ENCODE data around the gene COL9A3.

Gene COL9A3

DNA sequence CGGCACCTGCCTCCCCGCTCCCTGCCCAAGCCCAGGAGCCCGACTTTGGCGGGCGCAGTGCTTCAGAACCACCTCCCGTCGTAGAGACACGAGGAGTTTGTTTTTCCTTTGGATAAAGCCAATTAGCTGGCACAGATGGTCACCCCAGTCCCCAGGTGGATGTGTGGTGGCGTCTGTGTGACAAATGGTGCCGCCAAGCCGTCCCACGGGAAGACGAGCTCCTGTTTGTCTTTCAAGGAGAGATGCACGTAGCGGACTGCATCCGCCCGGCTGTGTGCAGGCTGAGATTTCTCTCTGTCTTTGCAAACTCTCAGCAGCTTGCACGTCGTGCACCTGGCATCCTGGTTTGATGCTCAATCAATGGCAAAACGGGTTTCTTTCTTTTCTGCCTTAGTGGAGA, 36.6 kb upstream of the COL9A3 start:
- no peak for TF ChIP-seq POLR2A (IDR thresholded peaks at IDR 0.05; ENCODE audit: low read depth, low read length)
- no peak for TF ChIP-seq TAF1 (IDR thresholded peaks at IDR 0.05; ENCODE audit: borderline replicate concordance, low read depth, low read length)
- TF ChIP-seq POLR2AphosphoS5 (IDR thresholded peaks at IDR 0.05; ENCODE audit: low read depth, low read length) = no peak
- no peak for DNase-seq (ENCODE audit: insufficient read length)
- FAIRE-seq = no peak

DNA sequence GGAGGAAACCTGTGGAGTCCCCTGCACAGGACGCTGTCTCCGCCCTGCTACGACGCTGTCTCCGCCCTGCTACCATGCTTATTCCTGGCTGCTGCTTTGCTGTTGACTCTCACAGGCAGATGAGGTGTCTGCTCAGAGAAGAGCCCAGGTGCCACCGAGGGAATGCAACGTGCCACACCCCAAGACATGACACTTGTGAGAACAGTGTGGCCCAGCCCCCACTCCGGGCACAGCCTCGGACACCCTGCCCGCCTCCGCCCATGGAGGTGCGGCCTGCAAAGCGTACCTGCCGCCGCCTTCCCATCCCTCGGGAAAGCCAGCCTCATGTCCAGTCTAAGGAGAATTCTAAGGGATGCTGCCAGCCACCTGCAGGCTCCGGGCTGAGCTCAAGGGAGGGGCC, 36.2 kb upstream of the COL9A3 start:
- DNase-seq (ENCODE audit: insufficient read length) (no peak), FAIRE-seq (no peak)
- no peak for TF ChIP-seq POLR2A (IDR thresholded peaks at IDR 0.05; ENCODE audit: low read depth, low read length)
- no peak for TF ChIP-seq TAF1 (IDR thresholded peaks at IDR 0.05; ENCODE audit: borderline replicate concordance, low read depth, low read length)
- TF ChIP-seq POLR2AphosphoS5 (IDR thresholded peaks at IDR 0.05; ENCODE audit: low read depth, low read length) = no peak

DNA sequence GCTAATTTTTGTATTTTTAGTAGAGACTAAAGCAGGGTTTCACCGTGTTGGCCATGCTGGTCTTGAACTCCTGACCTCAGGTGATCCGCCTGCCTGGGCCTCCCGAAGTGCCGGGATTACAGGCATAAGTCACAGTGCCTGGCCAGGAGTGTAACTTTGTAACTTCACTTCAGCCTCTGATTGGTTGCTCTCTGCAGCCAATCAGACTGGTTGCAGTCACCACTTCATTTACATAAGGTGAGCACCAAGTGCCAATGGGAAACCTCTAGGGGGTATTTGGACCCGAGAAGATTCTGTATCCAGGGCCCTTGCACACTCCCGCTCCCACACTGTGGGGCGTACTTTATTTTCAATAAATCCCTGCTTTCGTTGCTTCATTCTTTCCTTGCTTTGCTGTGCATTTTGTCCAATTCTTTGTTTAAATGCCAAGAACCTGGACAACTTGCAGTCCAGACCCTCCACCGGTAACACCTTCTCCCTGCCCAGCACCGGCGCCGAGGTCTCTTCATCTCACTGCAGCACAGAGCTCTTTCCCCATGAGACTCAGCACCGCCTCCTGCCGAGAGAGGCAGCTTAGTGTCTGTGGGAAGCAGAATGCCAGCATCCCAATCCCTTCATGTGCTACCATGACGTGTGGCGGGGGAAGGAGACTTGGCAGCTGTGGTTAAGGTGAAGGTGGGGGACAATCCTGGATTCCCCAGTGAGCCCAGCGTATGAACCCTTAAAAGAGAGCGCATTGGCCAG, 34.5 kb upstream of the COL9A3 start:
- FAIRE-seq = no peak
- DNase-seq (ENCODE audit: insufficient read length) = no peak

DNA sequence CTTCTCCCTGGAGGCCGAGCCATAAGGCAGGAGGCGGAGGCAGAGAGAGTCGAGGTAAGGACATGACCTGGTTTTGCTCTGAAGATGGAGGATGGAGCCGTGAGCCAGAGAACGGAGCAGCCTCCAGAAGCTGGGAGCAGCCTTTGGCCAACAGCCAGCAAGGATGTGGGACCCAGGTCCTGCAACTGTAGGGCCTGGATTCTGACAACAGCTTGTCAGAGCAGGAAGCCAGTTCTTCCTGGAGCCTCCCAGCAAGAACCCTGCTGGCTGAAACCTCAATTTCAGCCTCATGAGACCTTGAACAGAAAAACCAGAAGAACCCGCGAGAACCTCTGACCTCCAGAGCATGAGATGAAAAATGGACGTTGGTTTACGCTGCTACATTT, 34.0 kb upstream of the COL9A3 start:
- FAIRE-seq (no peak), DNase-seq (ENCODE audit: insufficient read length) (no peak)
- TF ChIP-seq TAF1 (IDR thresholded peaks at IDR 0.05; ENCODE audit: borderline replicate concordance, low read depth, low read length) (no peak), POLR2AphosphoS5 (IDR thresholded peaks at IDR 0.05; ENCODE audit: low read depth, low read length) (no peak)

More for the DNA sequence above, 34.5 kb upstream of the COL9A3 start:
- no peak for TF ChIP-seq POLR2A (IDR thresholded peaks at IDR 0.05; ENCODE audit: low read depth, low read length)
- TF ChIP-seq TAF1 (IDR thresholded peaks at IDR 0.05; ENCODE audit: borderline replicate concordance, low read depth, low read length) = no peak
- no peak for TF ChIP-seq POLR2AphosphoS5 (IDR thresholded peaks at IDR 0.05; ENCODE audit: low read depth, low read length)

DNA sequence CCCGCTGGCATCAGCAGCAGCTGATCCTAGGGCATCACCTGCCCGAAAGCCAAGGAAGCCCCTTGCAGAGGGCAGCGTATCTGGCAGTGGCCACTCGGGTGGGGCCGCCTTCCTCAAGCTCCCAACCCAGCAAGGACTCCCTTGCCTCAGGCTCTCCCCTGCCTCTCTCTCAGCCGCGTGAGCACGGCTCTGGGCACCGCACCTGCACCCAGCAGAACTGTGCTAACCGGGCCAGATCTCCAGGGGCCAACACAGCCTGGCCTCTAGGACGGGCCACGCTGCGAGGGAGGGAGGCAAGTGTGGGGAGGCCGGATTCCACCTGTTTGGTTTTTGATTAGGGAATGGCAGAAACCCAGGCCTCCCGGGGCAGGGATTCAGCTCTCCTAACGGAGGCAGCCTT, 32.4 kb upstream of the COL9A3 start:
- FAIRE-seq (no peak), DNase-seq (ENCODE audit: insufficient read length) (no peak)
- TF ChIP-seq TAF1 (IDR thresholded peaks at IDR 0.05; ENCODE audit: borderline replicate concordance, low read depth, low read length) = no peak
- no peak for TF ChIP-seq POLR2A (IDR thresholded peaks at IDR 0.05; ENCODE audit: low read depth, low read length)
- TF ChIP-seq POLR2AphosphoS5 (IDR thresholded peaks at IDR 0.05; ENCODE audit: low read depth, low read length) = no peak

DNA sequence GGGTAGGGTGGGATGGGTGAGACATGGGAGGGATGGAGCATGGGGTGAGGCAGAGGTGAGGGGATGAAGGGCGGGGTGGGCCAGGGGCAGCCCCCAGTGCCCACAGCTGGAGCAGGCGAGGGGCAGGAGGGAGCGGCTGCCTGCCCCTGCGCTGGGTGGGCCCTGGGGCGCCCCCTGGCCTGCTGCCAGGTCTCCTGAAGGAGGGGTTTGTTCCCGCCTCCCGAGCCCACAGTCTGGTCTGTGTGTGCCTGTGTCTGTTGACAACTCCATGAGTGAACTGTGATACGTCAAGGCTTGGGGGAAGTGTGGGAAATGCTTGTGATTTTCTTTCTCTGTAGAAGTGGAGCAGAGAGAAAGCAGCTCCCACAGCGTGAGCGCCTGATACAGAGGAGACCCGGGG, 31.5 kb upstream of the COL9A3 start:
- no peak for FAIRE-seq
- DNase-seq (ENCODE audit: insufficient read length) = no peak
- TF ChIP-seq TAF1 (IDR thresholded peaks at IDR 0.05; ENCODE audit: borderline replicate concordance, low read depth, low read length) (no peak), POLR2AphosphoS5 (IDR thresholded peaks at IDR 0.05; ENCODE audit: low read depth, low read length) (no peak), POLR2A (IDR thresholded peaks at IDR 0.05; ENCODE audit: low read depth, low read length) (no peak)

DNA sequence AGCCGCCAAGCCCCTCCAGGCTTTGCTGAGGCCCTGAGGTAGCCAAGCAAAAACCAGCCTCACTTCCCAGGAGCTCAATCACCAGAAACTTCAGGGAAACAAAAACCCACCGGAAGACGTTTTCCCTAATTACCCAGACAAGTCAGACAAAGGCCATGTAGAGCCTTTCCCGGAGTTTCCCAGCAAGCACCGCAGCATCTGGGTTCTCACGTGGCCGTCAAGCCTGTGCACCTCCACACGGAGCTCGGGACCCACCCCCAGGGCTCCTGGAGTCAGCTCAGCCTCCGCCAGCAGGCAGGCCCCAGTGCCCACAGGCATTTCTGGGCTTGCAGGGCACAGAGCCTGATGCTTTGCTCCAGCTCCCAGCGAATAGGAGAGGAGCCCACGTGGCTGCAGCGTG, 30.7 kb upstream of the COL9A3 start:
- no peak for DNase-seq (ENCODE audit: insufficient read length)
- no peak for TF ChIP-seq POLR2A (IDR thresholded peaks at IDR 0.05; ENCODE audit: low read depth, low read length)
- no peak for TF ChIP-seq TAF1 (IDR thresholded peaks at IDR 0.05; ENCODE audit: borderline replicate concordance, low read depth, low read length)
- no peak for TF ChIP-seq POLR2AphosphoS5 (IDR thresholded peaks at IDR 0.05; ENCODE audit: low read depth, low read length)
- FAIRE-seq = no peak

DNA sequence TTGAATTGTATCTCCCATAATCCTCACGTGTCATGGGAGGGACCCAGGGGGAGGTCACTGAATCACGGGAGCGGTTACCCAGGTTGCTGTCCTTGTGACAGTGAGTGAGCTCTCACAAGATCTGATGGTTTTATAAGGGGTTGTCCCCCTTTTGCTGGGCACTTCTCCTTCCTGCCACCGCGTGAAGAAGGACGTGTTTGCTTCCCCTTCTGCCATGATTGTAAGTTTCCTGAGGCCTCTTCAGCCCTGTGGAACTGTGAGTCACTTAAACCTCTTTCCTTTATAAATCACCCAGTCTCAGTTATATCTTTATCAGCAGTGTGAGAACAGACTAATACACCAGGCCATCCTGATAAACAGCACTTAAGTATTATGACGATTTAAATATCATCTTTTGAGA, 29.5 kb upstream of the COL9A3 start:
- no peak for FAIRE-seq
- no peak for DNase-seq (ENCODE audit: insufficient read length)

DNA sequence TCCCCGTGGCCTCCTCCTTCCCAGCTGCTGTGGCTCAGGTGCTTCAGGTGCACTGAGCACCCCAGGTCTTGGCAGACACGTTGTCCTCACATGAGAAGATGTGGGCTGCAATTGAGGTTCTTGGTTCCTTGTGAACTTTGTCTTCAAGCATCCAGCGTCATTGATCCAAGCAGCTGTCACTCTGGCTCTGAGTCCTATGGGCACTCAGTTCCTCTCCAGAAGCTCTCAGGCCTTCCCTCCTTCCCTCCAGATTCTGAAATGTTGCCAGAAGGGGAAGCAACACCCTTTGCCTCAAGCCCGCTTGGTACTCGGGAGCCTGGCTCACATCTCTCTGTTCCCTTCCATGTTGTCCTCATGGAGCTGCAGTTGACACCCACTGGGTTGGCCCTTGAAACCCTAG, 29.0 kb upstream of the COL9A3 start:
- TF ChIP-seq TAF1 (IDR thresholded peaks at IDR 0.05; ENCODE audit: borderline replicate concordance, low read depth, low read length) (no peak), POLR2A (IDR thresholded peaks at IDR 0.05; ENCODE audit: low read depth, low read length) (no peak), POLR2AphosphoS5 (IDR thresholded peaks at IDR 0.05; ENCODE audit: low read depth, low read length) (no peak)
- DNase-seq (ENCODE audit: insufficient read length) (no peak), FAIRE-seq (no peak)

More for the DNA sequence above, 29.5 kb upstream of the COL9A3 start:
- TF ChIP-seq POLR2AphosphoS5 (IDR thresholded peaks at IDR 0.05; ENCODE audit: low read depth, low read length) = no peak
- TF ChIP-seq TAF1 (IDR thresholded peaks at IDR 0.05; ENCODE audit: borderline replicate concordance, low read depth, low read length) = no peak
- TF ChIP-seq POLR2A (IDR thresholded peaks at IDR 0.05; ENCODE audit: low read depth, low read length) = no peak

DNA sequence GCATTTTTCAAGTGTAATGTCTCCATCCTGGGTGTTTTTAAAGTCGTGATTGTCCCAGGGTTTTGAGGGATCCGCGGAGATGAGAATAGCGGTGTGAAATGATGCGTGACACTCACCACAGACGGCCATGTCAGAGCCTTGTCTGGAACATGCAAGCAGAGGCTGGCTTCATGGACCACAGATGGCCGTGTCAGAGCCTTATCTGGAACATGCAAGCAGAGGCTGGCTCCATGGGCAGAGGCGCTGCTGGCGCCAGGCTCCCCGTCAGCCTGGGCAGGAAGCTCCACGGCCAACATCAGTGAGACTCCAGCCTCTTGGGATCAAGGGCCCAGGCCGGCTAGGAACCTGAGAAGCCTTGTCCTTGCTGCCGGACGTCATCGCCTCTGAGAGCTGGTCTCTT, 28.2 kb upstream of the COL9A3 start:
- FAIRE-seq = no peak
- TF ChIP-seq POLR2AphosphoS5 (IDR thresholded peaks at IDR 0.05; ENCODE audit: low read depth, low read length) (no peak), POLR2A (IDR thresholded peaks at IDR 0.05; ENCODE audit: low read depth, low read length) (no peak), TAF1 (IDR thresholded peaks at IDR 0.05; ENCODE audit: borderline replicate concordance, low read depth, low read length) (no peak)
- DNase-seq (ENCODE audit: insufficient read length) = no peak

DNA sequence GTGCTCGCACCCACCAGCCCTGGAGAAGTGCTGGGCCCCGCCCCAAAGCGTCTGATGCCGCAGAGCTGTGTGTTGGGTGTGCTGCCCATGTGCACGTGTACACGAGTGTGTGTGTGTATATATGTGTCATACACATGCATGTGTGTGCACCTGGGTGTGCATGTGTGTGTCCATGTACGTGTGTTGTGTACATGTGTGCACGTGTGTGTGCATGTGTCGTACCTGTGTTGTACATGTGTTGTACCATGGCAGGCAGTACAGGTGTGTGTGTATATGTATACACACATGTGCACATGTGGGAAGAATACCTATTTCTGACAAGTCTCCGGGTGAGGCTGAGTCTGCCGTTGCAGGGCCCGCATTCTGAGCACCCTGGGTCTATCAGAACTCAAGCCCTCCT, 26.8 kb upstream of the COL9A3 start:
- no peak for FAIRE-seq
- no peak for TF ChIP-seq POLR2AphosphoS5 (IDR thresholded peaks at IDR 0.05; ENCODE audit: low read depth, low read length)
- no peak for TF ChIP-seq TAF1 (IDR thresholded peaks at IDR 0.05; ENCODE audit: borderline replicate concordance, low read depth, low read length)
- TF ChIP-seq POLR2A (IDR thresholded peaks at IDR 0.05; ENCODE audit: low read depth, low read length) = no peak
- no peak for DNase-seq (ENCODE audit: insufficient read length)

DNA sequence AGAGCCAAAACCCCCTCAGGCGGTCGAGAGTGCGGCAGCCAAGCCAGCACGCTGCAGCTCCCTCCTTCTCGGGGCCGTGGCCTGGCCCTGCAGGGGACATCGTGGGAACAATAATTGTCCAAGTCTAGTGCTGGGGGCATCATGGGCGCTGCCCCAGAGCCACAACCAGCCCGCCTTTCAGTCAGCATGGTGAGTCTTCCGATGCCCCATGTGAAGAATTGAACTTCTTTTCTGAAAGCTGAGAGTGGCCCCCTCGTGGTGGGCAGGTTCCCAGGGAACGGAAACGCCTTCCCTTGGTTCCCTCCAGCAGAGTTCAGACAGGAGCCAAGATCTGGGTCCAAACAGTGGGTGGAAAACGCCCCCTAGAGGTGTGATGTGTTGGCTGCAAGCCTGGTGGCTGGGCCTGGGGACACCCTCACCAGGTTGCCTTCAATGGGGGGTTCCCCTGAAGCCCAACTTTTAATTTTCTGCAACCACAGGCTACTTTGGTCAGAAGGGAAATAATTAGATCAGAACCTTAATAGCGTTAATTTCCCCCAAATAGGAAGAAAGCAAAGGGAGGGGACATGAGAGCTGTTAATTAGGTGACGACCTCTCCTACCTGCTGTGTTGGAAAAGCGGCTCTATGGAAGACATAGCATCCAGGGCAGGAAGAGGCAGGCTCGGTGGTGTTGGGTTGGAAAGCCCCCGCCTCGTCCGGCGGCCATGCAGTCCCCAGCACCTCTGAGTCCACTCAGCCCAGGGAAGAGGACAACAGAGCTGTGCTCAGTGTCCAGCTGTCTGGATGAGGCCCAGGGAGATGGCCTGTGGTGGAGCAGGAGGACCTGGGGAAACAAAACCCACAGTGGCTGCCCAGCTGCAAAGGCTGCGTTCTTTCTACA, 25.3 kb upstream of the COL9A3 start:
- DNase-seq (ENCODE audit: insufficient read length) (peak; percentile 64), FAIRE-seq (no peak)
- TF ChIP-seq TAF1 (IDR thresholded peaks at IDR 0.05; ENCODE audit: borderline replicate concordance, low read depth, low read length) (no peak), POLR2A (IDR thresholded peaks at IDR 0.05; ENCODE audit: low read depth, low read length) (no peak), POLR2AphosphoS5 (IDR thresholded peaks at IDR 0.05; ENCODE audit: low read depth, low read length) (no peak)

Measured in GM12892 (cell line).